Gastroesophageal sphincter (tissue), 4 donors: ENCODE measurements around the gene OTX1. TPM values are rescaled to one million over a fixed set of nuclear protein-coding genes. Genes with fewer than 3 reads are reported as not detected.

Experiments used
- ATAC-seq: fragments of 150-250 bp; one replicate; pipeline ENCODE4 v1.9.1; 2016; ENCODE audit warnings: mild to moderate bottlenecking, moderate library complexity
- H3K27ac ChIP-seq, 4 donors: fragments of 200-600 bp; sonication (generic) in 3 of 4; 1 replicate in 3 of 4; 2 replicates in 1 of 4; pipeline ENCODE4 v1.5.1; 2016 to 2019
- H3K27me3 ChIP-seq: fragments of 200-600 bp; sonication (generic); one replicate; pipeline ENCODE4 v1.5.1; 2019
- H3K36me3 ChIP-seq, 2 donors: fragments of 200-600 bp; sonication (generic); one replicate each; pipeline ENCODE4 v1.5.1; 2019; ENCODE audit warnings: control low read depth in 1 of 2
- H3K4me1 ChIP-seq, 3 donors: fragments of 200-600 bp; sonication (generic); 1 replicate in 2 of 3; 2 replicates in 1 of 3; pipeline ENCODE4 v1.5.1; 2016 to 2019; ENCODE audit warnings: control low read depth in 2 of 3
- H3K4me3 ChIP-seq, 2 donors: fragments of 200-600 bp; sonication (generic); one replicate each; pipeline ENCODE4 v1.5.1; 2019; ENCODE audit warnings: mild to moderate bottlenecking in 1 of 2, moderate library complexity in 1 of 2
- H3K9me3 ChIP-seq, 3 donors: fragments of 200-600 bp; sonication (generic); one replicate each; pipeline ENCODE4 v1.5.1; 2017 to 2019; ENCODE audit warnings: control low read depth in 2 of 3
- EP300 ChIP-seq: sonication (generic); formaldehyde crosslinking; IDR thresholded peaks from one replicate; pipeline ENCODE4 v1.6.1; 2017; ENCODE audit warnings: antibody characterized with exemption, mild to moderate bottlenecking
- POLR2A ChIP-seq, 2 donors: fragments of 450-650 bp; IDR thresholded peaks; one replicate each; pipeline ENCODE4 v1.6.1; 2017; ENCODE audit warnings: antibody characterized with exemption in 2 of 2, mild to moderate bottlenecking in 2 of 2, moderate library complexity in 1 of 2
- POLR2AphosphoS5 ChIP-seq: sonication (generic); formaldehyde crosslinking; IDR thresholded peaks from one replicate; pipeline ENCODE4 v1.6.1; 2017; ENCODE audit warnings: antibody characterized with exemption
- WGBS, 2 donors: methylation state at CpG; one replicate each; pipeline ENCODE4 v1.1.5; 2018; ENCODE audit warnings: low coverage in 1 of 2; 5-methylcytosine and 5-hydroxymethylcytosine counted together
- total RNA-seq, 4 donors: library from RNA; depleted of rRNA; stranded (reverse); fragments of >200 nt; gene quantifications; one replicate each; pipeline ENCODE4 v1.1.0, GENCODE V29; 2016
- TF ChIP-seq, protein P1 (sequence below), 4 experiments: fragments of 200-600 bp in 2 of 4; fragments of 450-650 bp in 2 of 4; sonication (generic) in 1 of 4; IDR thresholded peaks; one replicate each; pipeline ENCODE4 v1.5.1; 2017 to 2019; ENCODE audit warnings: antibody characterized with exemption in 4 of 4, mild to moderate bottlenecking in 2 of 4, moderate library complexity in 2 of 4

OTX1 gene
- total RNA-seq, 4 donors from 2014 or later: 0.62 TPM; not detected in 3

DNA sequence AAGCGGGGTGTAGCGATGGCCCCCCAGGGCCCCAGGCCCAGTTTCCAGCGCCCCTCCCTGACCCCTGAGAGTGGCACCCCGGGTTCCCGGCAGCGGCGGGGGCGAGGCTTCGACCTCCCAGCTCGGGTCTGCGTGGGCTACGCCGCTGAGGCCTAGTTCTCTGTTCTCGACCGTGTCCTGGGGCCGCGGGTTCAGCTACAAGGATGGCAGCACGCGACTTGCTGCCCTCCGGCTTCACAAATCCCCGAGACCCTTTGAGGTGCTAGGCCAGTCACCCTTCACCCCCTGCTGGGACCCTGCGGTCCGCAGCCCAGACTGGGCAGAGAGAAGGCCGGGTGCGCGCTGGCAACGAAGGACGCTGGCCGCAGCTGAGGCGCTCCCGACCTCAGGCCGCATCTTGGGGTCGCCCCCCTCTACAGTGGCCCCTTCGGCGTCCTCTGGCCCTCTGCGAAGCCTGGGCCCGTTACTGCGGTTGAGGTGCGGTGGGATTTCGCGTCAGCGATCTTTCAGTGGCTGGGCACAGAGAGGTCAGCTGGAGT lies 1.2 kb downstream of the OTX1 start:
- H3K4me3 ChIP-seq: no peak overlapping the region
- peaks cover 0 to 83% (median 38%) of the 10 kb centered on the region in 3 donors for H3K4me1 ChIP-seq
- H3K36me3 ChIP-seq: peaks cover 0 to 12% of the 10 kb centered on the region in 2 donors
- TF ChIP-seq, protein P1, sequence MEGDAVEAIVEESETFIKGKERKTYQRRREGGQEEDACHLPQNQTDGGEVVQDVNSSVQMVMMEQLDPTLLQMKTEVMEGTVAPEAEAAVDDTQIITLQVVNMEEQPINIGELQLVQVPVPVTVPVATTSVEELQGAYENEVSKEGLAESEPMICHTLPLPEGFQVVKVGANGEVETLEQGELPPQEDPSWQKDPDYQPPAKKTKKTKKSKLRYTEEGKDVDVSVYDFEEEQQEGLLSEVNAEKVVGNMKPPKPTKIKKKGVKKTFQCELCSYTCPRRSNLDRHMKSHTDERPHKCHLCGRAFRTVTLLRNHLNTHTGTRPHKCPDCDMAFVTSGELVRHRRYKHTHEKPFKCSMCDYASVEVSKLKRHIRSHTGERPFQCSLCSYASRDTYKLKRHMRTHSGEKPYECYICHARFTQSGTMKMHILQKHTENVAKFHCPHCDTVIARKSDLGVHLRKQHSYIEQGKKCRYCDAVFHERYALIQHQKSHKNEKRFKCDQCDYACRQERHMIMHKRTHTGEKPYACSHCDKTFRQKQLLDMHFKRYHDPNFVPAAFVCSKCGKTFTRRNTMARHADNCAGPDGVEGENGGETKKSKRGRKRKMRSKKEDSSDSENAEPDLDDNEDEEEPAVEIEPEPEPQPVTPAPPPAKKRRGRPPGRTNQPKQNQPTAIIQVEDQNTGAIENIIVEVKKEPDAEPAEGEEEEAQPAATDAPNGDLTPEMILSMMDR (IDR thresholded peaks at IDR 0.05): no peak
- no peak for TF ChIP-seq POLR2A (IDR thresholded peaks at IDR 0.05)
- TF ChIP-seq EP300: no peak
- TF ChIP-seq POLR2AphosphoS5: no peak
- WGBS, 2 donors: 37% methylated on average over 6 of the region's 42 CpGs; no CpG with 5 or more reads in 1 of the 2 donors
- H3K27ac ChIP-seq: no peak overlapping the region
- H3K27me3 ChIP-seq: peaks cover 100% of the 10 kb centered on the region
- H3K9me3 ChIP-seq: peaks cover 0 to 26% (median 0%) of the 10 kb centered on the region in 3 donors
- ATAC-seq: no peak

DNA sequence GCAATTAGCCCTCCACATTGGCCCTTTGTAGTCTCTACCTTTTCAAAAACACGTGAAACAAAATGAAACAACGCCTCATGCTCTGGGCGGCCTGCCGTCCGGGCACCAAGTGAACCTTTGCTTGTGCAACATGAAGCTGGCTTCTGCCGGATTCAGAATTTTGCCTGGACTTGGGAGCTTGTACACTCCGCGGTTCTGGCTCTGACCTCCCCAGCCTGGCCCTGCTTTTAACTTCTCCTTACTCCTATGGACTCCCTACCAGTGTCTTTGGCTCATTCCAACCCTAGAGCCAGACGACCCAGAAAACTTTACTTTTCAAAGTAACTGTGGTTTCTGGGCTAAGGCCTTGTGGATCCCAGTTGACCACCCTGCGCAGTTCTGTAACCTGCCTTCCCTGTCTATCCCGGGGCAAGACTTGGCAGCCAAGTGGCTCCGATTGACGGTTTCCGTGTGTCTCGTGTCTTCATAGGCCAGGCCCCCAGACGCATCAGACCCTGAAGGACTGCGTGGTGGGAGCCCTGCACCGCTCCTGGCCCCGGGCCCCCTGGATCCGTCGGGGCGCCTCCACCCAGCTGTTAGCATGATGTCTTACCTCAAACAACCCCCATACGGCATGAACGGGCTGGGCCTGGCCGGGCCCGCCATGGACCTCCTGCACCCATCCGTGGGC lies 1.9 kb downstream of the OTX1 start:
- no peak overlapping the region for H3K4me3 ChIP-seq
- peaks cover 0 to 85% (median 42%) of the 10 kb centered on the region in 3 donors for H3K4me1 ChIP-seq
- H3K36me3 ChIP-seq: peaks cover 0 to 5% of the 10 kb centered on the region in 2 donors
- 66 to 100% methylated on average over 1 to 12 of the region's 27 CpGs for WGBS, 2 donors
- no peak for ATAC-seq
- peaks cover 0 to 21% (median 0%) of the 10 kb centered on the region in 3 donors for H3K9me3 ChIP-seq
- H3K27ac ChIP-seq: no peak overlapping the region
- peaks cover 100% of the 10 kb centered on the region for H3K27me3 ChIP-seq
- TF ChIP-seq POLR2AphosphoS5: no peak

DNA sequence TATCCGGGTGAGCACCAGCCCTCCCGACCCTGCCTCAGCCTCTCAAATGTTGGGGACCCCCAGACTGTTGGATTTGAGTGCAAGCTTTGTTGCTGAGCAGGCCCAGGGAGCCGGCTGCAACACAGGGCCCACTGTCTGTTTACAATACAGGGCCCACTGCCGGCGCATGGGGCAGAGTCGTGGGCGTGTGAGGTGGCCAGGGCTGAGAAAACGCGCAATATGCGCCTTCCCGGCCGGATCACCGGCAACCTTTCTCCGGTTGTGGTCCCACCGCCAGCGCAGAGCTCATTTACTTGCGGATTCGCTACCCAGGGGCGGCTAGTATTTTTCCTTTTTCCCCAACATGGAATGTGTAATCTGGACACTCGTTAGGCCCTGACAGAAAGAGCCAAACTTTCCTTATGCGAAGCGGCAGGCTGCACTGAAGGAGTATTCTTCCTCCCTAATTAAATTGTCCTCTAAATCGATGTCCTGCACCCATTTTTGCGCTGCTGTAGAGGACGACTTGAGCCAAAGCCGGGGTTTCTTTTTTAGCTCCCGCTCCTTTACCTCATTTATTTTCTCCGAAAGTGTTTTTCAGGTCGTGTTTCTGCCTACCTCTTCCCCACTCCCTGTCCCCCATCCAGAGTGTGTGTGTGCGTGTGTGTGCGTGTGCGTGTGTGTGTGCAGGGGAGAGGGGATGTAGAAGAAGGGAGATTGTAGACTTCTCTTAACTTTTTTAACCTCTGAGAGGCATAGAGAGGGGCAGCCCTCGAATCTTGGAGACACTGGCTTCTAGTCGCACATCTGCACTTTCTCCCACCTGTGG lies 2.7 kb downstream of the OTX1 start:
- H3K4me1 ChIP-seq: peaks cover 0 to 84% (median 44%) of the 10 kb centered on the region in 3 donors
- 63 to 64% methylated on average over 12 to 17 of the region's 34 CpGs for WGBS, 2 donors
- peak overlapping the region in 1 of 2 donors; percentile 26 for H3K4me3 ChIP-seq

DNA sequence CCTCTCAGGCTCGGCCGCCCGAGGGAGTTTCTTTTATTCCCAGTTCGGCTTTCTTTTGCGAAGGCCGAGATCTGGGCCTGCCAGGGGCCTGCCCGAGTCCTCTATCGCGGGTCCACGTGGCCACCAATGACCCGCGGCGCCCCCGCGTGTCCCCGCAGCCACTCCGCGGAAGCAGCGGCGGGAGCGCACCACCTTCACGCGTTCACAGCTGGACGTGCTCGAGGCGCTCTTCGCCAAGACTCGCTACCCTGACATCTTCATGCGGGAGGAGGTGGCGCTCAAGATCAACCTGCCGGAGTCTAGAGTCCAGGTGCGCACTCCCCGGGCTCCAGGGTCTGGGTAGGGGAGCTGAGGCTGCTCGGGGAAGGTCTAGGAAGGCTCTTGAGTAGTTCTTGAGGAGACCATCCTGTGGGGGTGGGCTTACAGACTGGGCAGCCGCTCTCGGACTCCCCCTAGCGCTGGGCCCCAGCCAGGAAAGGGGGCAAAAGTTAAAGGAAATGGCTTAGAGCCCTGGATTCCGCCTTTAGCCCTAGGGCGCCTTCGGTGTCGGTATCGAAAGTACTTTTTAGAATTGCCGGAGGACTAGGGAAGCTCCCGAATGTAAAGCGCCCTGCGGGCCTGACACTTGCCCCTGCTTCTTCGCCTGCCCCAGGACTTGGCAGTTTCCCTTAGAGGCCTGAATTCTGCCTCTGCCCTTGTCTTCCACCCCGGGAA lies 3.4 kb downstream of the OTX1 start:
- Histone ChIP-seq H3K27me3 (peaks cover 100% of the 10 kb centered on the region), H3K36me3 (no peaks in the 10 kb centered on the region), H3K9me3 (peaks cover 0 to 8% (median 0%) of the 10 kb centered on the region in 3 donors), H3K27ac (no peak overlapping the region), H3K4me1 (peaks cover 2 to 84% (median 46%) of the 10 kb centered on the region in 3 donors), H3K4me3 (peak overlapping the region in 1 of 2 donors; percentile 26)
- WGBS, 2 donors: 9 to 15% methylated on average over 4 to 7 of the region's 48 CpGs
- TF ChIP-seq, protein P1 (IDR thresholded peaks at IDR 0.05): no peak
- TF ChIP-seq POLR2AphosphoS5: no peak
- no peak for TF ChIP-seq POLR2A (IDR thresholded peaks at IDR 0.05)
- TF ChIP-seq EP300: no peak
- no peak for ATAC-seq

More for the DNA sequence above, 2.7 kb downstream of the OTX1 start:
- H3K27me3 ChIP-seq: peaks cover 100% of the 10 kb centered on the region
- peaks cover 0 to 13% (median 0%) of the 10 kb centered on the region in 3 donors for H3K9me3 ChIP-seq
- H3K36me3 ChIP-seq: no peaks in the 10 kb centered on the region
- H3K27ac ChIP-seq: no peak overlapping the region
- ATAC-seq: no peak
- no peak for TF ChIP-seq POLR2A (IDR thresholded peaks at IDR 0.05)
- no peak for TF ChIP-seq EP300
- TF ChIP-seq, protein P1 (IDR thresholded peaks at IDR 0.05): no peak
- no peak for TF ChIP-seq POLR2AphosphoS5

DNA sequence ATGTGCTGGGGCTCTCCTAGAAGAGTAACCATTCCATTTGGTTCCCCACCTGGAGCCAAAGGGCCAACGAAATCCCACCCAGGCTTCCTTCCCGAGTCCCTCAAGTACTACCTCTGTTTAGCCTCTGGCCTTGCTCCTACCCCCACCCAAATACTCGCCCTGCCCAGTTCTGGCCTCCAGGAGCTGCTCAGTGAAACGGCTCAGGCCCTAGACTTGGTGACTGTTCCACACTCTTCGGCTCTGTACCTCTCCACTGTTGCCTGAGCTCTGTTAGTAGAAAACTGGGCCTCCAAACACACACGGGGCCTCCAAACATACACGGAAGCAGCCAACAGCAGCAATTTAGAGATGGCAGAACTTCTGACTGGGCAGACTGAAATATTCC lies 4.2 kb downstream of the OTX1 start:
- Histone ChIP-seq H3K4me3 (peak overlapping the region in 1 of 2 donors; percentile 29), H3K36me3 (no peaks in the 10 kb centered on the region), H3K9me3 (peaks cover 0 to 13% (median 0%) of the 10 kb centered on the region in 3 donors), H3K27ac (no peak overlapping the region), H3K27me3 (peaks cover 100% of the 10 kb centered on the region), H3K4me1 (peaks cover 2 to 84% (median 45%) of the 10 kb centered on the region in 3 donors)
- TF ChIP-seq POLR2A (IDR thresholded peaks at IDR 0.05) (no peak), EP300 (no peak), POLR2AphosphoS5 (no peak)
- TF ChIP-seq, protein P1 (IDR thresholded peaks at IDR 0.05): no peak
- ATAC-seq: no peak
- 44% methylated on average over 3 of the region's 7 CpGs; no CpG with 5 or more reads in 1 of the 2 donors for WGBS, 2 donors
